ENCODE measurements around the gene SSB. TPM values are rescaled to one million over a fixed set of nuclear protein-coding genes. Genes with fewer than 3 reads are reported as not detected.

Gene SSB
- total and polyA plus RNA-seq, 9 of the 15 experiments (the other 6 are each of a cell fraction or from before 2014, with no cell fraction given): 317 to 849 (median 515) TPM

DNA sequence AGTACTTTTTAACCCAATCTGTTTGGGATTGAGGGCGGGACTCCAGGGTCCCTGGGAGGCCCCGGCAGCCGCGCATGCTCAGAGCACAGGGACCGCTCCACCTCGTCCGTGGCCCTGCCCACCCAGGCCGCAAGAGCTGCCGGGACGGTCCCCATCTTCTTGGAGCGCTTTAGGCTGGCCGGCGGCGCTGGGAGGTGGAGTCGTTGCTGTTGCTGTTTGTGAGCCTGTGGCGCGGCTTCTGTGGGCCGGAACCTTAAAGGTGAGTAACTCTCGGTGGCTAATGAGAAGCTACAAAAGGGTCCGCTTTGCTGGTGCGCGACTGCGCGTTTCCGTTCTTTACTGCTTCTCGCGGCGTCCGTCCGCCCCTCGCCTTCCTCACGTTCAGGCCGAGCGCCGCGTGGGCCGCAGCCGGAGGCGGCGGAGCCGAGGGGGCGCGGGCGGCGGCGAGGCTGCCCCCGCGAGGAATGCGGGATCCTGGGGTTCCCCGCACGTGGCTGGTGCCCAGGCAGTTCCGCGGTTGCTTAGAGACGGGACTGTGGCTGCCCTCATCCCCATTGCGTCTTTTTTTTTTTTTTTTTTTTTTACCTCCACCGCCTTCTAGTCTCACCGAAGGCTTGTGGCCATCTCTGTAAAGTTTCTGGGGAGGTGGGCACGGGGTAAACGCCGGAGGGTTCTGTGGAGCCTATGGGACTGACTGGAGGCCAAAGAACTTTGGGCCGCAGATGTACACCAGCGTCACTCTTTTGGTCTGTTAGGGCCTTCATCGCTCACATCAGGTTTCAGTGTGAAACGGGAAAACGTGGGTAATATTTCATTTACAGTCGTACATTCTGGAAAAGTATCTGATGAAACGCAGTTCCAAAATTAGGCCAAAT is at the start of gene SSB (continued):
- peak; percentile 95 for TF ChIP-seq EP400 (IDR thresholded peaks at IDR 0.05)
- TF ChIP-seq ZNF778 (CRISPR knock-in tag; IDR thresholded peaks at IDR 0.05): no peak
- no peak for TF ChIP-seq PRMT5 (CRISPR knock-in tag; IDR thresholded peaks at IDR 0.05)
- no peak for TF ChIP-seq CHCHD3 (CRISPR knock-in tag; IDR thresholded peaks at IDR 0.05)
- TF ChIP-seq, protein P1, sequence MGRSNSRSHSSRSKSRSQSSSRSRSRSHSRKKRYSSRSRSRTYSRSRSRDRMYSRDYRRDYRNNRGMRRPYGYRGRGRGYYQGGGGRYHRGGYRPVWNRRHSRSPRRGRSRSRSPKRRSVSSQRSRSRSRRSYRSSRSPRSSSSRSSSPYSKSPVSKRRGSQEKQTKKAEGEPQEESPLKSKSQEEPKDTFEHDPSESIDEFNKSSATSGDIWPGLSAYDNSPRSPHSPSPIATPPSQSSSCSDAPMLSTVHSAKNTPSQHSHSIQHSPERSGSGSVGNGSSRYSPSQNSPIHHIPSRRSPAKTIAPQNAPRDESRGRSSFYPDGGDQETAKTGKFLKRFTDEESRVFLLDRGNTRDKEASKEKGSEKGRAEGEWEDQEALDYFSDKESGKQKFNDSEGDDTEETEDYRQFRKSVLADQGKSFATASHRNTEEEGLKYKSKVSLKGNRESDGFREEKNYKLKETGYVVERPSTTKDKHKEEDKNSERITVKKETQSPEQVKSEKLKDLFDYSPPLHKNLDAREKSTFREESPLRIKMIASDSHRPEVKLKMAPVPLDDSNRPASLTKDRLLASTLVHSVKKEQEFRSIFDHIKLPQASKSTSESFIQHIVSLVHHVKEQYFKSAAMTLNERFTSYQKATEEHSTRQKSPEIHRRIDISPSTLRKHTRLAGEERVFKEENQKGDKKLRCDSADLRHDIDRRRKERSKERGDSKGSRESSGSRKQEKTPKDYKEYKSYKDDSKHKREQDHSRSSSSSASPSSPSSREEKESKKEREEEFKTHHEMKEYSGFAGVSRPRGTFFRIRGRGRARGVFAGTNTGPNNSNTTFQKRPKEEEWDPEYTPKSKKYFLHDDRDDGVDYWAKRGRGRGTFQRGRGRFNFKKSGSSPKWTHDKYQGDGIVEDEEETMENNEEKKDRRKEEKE (IDR thresholded peaks at IDR 0.05; ENCODE audit: borderline replicate concordance in 1 of 2, control insufficient read depth in 1 of 2, low read depth in 2 of 2, low read length in 1 of 2): 0 out of 4 replicates have a peak, but pooled peaks of 1 of the 2 experiments have one; percentile 32
- peak; percentile 37; the same call in 1 of the 2 replicates for TF ChIP-seq CHD2 (IDR thresholded peaks at IDR 0.05; ENCODE audit: low read depth, low read length)
- TF ChIP-seq RBM34 (IDR thresholded peaks at IDR 0.05; ENCODE audit: borderline replicate concordance, insufficient read depth, low read length): no peak
- no peak for TF ChIP-seq IRF2 (CRISPR knock-in tag; IDR thresholded peaks at IDR 0.05)
- peak; percentile 99 for TF ChIP-seq PHF8 (IDR thresholded peaks at IDR 0.05; ENCODE audit: borderline replicate concordance, low read length)
- TF ChIP-seq DDX20 (tag; IDR thresholded peaks at IDR 0.05; ENCODE audit: low read depth): no peak
- peak; percentile 70 for TF ChIP-seq PCBP1 (IDR thresholded peaks at IDR 0.05; ENCODE audit: low read depth, low read length, poor library complexity, severe bottlenecking)
- 0 out of 2 replicates have a peak, but pooled peaks have one; percentile 65 for TF ChIP-seq ZSCAN29 (IDR thresholded peaks at IDR 0.05)
- TF ChIP-seq L3MBTL2 (IDR thresholded peaks at IDR 0.05): peak; percentile 88
- TF ChIP-seq TRIM24 (IDR thresholded peaks at IDR 0.05): 0 out of 4 replicates have a peak, but pooled peaks of 1 of the 2 experiments have one; percentile 31
- peak; percentile 62 for TF ChIP-seq FUS (optimal IDR thresholded peaks at IDR 0.05; ENCODE audit: low read depth, low read length)
- TF ChIP-seq, protein P2, sequence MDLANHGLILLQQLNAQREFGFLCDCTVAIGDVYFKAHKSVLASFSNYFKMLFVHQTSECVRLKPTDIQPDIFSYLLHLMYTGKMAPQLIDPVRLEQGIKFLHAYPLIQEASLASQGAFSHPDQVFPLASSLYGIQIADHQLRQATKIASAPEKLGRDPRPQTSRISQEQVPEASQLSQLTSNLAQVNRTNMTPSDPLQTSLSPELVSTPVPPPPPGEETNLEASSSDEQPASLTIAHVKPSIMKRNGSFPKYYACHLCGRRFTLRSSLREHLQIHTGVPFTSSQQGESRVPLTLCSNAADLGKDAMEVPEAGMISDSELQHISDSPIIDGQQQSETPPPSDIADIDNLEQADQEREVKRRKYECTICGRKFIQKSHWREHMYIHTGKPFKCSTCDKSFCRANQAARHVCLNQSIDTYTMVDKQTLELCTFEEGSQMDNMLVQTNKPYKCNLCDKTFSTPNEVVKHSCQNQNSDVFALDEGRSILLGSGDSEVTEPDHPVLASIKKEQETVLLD (IDR thresholded peaks at IDR 0.05): peak; percentile 93
- TF ChIP-seq SP1 (CRISPR knock-in tag; IDR thresholded peaks at IDR 0.05): 0 out of 2 replicates have a peak, but pooled peaks have one; percentile 27
- TF ChIP-seq CTCFL (IDR thresholded peaks at IDR 0.05; ENCODE audit: borderline replicate concordance, insufficient read depth, low read depth, low read length, poor library complexity, severe bottlenecking): no peak
- 0 out of 2 replicates have a peak, but pooled peaks have one; percentile 66 for TF ChIP-seq ZBTB9 (CRISPR knock-in tag; IDR thresholded peaks at IDR 0.05)
